HG02852 (cell line): ENCODE data around the gene SENP8.
"Not testable (repeated sequence)": the region's sequence is repeated elsewhere in the genome, so short reads cannot be mapped to it uniquely, and the experiment has no call there.

Experiments
- ATAC-seq: cut with Tn5 transposase; IDR thresholded peaks from one replicate; pipeline ENCODE4 v1.9.1; 2021; ENCODE audit warnings: mild to moderate bottlenecking, moderate library complexity; ENCODE audit not compliant: unreplicated experiment

The SENP8 gene

DNA sequence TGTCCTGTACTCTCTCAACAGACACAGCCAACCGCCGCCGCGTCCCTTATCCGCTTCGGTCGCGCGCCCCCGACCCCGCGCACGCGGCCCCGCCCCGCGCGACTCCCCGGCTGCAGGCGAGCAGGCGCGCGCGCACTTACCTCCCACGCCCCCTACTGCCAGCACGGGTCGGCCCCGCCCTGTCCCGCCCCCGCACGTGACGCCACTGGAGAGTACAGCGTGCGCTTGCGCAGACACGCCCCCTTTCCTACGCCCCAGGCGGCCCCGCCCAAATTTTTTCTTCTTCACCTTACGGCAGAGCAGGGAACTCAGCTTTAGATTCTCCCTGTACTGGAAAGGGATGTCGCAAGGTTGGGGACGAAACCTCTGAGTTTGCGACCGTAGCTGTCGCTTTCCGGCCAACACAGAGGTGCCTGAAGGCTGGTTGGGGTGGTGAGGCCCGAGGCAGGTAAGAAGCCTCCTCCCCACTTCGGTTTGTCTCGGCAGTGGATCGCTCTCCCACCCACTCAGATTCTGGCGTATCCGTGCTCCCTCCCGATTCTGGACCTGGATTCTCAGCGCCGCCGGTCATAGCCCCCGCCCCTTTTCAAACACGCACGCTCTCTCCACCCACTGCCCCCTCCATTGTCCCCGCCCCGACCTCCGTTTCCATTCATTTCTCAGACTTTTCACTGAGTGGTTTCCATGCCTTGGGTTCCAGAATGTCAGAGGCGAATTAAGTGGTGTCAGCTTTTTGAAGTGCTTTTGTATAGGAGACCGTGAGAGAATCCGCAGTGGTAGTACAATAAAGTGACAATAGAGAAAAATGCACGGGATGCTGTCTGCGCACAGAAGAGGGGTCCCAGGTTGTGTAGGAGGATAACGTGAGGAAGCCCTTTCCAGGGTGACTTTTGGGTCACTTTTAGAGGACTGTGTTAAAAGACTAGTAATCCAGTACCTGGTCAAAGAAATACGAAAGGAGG is at the start of gene SENP8, which contains the start of gene MYO9A:
SENP8 (plus strand) TSS at position 387 of the 962 bp plus-strand sequence. CDS start 21,221 bp downstream, outside the sequence.
MYO9A (minus strand) TSS at position 134 of the 962 bp plus-strand sequence. CDS start 71,587 bp downstream, outside the sequence.
- peak; percentile 48 for ATAC-seq

DNA sequence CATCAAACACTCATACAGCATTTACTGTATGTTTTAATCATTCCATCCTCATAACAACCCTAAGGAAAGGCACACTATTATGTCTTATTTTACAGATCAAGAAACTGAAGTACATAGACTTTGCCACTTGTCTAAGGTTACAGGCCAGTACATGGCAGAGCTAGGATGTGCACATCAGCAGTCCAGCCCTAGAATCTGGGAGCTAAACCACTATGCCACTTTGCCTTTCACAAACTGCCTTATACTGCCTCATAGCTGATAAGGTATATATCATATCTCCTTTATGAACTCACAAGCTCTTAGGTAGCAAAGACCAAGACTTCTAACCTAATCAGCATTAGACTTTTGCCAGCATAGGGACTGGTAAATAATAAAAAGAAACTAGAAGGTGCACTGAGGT is 49.3 kb upstream of the SENP8 start:
- no peak for ATAC-seq

DNA sequence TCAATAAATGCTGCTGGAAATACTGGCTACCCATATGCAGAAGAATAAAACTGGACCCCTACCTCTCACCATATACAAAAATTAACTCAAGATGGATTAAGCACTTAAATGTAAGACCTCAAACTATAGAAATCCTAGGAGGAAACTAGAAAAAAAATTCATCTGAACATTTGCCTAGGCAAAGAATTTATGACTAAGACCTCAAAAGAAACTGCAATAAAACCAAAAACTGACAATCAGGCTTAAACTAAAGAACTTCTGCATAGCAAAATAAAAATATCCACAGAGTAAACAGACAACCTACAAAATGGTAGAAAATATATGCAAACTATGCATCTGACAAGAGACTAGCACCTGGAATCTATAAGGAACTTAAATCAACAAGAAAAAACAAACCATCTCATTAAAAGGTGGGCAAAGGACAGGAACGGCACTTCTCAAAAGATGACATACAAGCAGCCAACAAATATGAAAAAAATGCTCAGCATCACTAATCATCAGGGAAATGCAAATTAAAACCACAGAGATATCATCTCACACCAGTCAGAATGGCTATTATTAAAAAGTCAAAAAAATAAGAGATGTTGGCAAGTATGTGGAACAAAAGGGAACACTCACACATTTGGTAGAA is 47.3 kb upstream of the SENP8 start:
- ATAC-seq: no peak

DNA sequence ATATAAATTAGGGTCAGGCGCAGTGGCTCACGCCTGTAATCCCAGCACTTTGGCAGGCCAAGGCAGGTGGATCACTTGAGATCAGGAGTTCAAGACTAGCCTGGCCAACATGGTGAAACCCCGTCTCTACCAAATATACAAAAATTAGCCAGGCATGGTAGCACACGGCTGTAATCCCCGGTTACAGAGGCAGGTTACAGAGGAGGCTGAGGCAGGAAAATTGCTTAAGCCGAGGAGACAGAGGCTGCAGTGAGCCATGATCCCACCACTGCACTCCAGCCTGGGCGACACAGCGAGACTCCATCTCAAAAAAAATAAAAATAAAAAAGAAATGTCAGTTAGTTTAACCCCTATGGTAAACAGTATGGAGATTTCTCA is 46.8 kb upstream of the SENP8 start:
- ATAC-seq: not testable (repeated sequence)

DNA sequence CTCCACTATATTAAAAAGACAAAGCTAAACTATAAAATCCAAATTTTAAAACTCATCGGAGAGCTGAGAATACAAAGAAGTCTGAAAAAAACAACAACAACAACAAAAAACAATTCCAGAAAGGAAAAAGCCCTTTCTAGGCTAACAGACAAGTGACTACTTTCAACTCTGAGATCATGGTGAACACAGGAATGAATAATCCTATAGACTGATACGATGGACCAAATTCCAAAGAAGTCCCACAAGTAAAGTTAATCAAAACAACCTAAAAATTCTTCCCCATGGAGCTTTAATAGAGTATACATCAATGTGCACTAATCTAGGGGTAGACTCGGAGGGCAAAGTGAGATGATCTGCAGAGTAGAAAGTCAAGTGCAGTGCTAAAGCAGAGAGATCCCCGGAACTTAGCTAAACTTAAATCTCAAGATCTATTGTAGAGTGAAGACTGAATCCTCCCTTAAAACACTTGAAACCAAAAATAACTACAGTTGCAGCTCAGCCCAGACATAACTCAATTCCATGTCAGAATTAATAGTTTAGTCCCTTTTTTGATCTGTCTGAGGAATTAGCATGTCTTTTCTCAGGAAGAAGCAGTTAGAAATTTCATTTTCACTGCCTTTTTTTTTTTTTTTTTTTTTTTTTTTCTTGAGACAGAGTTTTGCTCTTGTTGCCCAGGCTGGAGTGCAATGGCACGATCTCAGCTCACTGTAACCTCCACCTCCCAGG is 43.7 kb upstream of the SENP8 start:
- ATAC-seq: no peak

DNA sequence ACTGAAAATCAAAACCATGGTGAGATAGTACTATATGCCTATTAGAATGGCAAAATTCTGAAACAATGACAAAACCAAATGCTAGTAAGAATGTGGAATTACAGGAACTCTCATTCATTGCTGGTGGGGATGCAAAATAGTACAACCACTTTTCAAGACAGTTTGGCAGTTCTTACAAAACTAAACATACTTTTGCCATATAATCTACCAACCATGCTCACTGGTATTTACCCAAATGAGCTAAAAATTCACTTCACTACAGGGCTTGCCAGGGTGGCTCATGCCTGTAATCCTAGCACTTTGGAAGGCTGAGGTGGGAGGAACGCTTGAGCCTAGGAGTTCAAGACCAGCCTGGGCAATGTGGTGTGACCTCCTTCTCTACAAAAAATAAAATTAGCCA is 40.3 kb upstream of the SENP8 start:
- ATAC-seq: no peak

DNA sequence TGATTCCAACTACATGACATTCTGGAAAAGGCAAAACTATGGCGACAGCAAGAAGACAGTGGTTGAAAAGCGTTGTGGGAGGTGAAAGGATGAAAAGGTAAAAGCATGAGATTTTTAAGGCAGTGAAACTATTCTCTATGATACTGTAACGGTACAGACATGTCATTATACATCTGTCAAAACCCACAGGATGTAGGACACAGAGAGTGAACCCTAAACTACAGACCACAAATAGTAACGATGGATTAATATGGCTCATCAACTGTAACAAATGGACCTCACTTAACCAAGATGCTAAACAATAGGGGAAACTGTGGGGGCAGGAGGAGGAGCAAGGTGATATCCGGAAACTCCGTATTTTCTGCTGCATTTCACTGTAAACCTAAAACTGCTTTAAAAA is 39.3 kb upstream of the SENP8 start:
- peak; percentile 82 for ATAC-seq

DNA sequence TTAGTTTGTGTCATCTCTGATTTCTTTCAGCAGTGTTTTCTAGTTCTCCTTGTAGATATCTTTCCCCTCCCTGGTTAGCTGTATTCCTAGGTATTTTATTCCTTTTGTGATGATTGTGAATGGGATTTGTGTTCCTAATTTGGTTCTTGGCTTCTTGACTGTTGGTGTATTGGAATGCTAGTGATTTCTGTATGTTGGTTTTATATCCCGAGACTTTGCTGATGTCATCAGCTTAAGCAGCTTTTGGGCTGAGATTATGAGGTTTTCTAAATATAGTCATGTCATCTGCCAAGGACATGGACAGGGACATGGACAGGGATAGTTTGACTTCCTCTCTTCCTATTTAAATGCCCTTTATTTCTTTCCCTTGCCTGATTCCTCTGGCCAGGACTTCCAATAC is 36.0 kb upstream of the SENP8 start:
- ATAC-seq: no peak

DNA sequence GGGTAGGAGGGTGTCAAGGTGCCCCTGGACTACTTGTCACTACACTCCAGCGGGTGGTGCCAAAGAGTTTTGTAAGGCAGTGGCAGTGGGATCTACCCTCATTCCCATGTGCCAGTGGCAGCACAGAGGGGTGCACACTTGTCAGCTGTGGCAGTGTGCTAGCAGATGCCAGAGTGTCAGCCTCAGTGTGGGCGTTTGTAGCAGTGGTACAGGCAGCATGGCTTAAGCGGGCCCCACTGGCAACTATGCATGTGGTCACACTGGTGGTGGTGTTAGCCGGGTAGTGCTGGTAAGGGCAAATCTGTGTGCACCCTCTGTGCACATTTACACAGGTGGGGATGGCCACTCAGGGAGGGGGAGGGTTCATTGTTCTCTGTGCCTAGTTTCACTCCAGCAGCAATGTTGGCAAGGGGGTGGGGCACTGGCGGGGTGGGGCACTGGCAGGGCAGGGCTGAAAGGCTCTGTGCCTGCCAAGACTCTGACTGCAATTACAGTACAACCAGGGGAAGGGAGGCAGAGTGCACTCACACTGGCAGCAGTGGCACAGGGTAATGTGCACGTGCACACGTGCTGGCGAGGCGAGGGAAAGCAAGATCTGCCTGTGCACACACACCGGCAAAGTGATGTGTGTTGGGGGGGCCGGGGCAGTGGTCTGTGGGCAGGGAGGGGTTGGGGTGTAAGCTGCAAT is 32.0 kb upstream of the SENP8 start:
- no peak for ATAC-seq

DNA sequence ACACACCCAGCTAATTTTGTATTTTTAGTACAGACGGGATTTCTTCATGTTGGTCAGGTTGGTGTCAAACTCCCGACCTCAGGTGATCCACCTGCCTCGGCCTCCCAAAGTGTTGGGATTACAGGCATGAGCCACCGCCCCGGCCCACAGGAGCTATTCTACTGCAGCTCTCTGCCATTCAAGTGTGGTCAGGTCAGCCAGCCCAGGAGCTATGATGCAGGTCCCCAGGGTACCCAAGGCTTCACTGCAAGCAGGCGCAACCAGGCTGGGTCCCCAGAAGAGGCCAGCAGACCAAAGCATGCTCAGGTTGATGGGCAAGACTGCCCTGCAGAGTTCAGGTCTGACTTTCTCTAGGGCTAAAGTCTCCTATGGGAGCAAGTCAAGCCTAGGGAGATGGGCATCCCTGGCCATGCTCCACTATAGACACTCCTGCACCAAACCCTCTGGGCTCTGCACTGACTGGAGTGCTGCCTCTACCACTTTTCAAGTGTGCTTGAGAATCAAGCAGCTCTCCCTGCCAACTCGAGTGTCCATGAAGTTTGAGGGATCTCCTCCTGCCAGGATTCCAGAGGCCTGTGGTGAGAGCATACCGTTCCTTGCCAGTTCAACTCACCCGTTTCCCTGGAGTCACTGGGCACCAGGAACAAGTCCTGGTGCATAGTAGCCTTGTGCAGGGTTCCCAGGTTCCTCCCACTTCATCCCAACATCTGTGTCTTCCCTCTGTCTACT is 31.1 kb upstream of the SENP8 start:
- no peak for ATAC-seq

DNA sequence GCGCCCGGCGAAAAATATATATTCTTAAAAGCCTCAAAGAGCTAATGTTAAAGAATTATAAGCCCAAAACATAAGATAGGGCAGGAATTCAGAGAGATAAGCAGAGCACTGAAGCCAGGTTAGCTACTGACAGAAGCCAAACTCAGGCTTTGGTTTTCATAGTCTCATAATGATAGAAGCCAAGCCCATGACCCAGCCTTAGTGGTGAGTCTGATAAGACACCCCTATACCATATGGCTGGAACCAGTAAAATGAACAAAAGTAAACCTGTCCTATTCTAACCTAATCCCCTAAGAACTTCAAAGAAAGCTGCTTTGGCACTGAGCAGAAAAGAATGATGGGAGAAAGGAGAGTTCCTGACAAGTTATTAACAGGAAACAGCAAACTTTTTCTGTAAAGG is 26.2 kb upstream of the SENP8 start:
- no peak for ATAC-seq

DNA sequence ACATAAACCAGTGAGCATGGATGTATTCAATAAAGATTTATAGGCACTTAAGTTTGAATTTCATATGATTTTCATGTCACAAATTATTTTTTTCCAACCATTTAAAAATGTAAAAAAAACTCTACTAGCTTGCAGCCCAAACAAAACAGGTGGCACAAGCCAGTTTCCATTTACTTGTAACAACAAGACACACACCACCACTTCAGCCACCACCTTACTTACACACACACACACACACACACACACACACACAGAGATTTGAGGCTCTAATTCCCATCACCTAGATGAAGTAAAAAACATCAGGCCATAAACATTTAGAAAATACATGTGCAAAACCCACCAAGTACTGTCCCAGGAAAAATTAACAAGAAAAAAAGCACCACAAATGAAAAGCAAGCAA is 25.5 kb upstream of the SENP8 start:
- ATAC-seq: no peak

DNA sequence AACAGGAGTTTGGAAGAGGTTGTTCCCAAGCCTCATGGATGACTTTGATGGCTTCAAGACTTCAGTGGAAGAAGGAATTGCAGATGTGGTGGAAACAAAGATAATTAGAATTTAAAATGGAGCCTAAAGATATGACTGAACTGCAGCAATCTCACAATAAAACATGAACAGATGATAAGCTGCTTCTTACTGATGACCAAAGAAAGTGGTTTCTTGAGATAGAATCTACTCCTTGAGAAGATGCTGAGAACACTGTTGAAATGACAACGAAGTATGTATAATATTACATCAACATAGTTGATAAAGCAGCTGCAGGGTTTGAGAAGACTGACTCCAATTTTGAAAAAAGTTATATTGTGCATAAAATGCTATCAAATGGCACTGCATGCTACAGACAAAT is 21.4 kb upstream of the SENP8 start:
- ATAC-seq: no peak

DNA sequence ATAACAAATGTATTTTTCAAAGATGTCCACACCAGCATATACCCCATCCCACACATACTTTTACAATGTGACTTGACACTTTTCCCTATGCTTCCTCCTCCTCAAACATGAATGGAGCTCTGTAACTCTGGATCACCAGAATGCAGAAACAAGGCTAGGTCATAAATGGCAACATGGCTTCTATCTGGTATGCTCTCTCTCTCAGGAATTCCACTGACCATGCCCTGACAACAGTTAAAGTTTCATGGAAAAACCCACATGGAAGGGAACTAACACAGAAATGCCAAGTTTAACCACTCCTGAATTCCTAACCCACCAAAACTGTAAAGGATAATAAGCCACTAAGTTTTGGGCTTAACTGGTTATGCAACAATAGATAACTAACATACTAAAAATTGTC is 20.2 kb upstream of the SENP8 start:
- ATAC-seq: no peak

DNA sequence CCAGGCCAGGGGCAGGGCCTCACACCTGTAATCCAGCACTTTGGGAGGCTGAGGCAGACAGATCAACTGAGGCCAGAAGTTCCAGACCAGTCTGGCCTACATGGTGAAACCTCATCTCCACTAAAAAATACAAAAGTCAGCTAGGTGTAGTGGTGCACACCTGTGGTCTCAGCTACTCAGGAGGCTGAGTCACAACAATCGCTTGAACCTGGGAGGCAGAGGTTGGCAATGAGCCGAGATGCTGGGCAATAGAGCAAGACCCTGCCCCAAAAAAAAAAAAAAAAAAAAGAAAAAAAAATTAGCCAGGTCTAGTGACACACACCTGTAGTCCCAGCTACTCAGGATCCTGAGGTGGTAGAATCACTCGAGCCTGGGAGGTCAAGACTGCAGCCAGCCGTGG is 19.0 kb upstream of the SENP8 start:
- ATAC-seq: no peak

DNA sequence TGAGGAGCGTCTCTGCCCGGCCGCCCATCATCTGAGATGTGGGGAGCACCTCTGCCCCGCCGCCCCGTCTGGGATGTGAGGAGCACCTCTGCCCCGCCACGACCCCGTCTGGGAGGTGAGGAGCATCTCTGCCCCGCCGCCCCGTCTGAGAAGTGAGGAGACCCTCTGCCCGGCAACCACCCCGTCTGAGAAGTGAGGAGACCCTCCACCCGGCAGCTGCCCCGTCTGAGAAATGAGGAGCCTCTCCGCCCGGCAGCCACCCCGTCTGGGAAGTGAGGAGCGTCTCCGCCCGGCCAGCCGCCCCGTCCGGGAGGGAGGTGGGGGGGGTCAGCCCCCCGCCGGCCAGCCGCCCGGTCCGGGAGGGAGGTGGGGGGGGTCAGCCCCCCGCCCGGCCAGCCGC is 17.7 kb upstream of the SENP8 start:
- not testable (repeated sequence) for ATAC-seq

DNA sequence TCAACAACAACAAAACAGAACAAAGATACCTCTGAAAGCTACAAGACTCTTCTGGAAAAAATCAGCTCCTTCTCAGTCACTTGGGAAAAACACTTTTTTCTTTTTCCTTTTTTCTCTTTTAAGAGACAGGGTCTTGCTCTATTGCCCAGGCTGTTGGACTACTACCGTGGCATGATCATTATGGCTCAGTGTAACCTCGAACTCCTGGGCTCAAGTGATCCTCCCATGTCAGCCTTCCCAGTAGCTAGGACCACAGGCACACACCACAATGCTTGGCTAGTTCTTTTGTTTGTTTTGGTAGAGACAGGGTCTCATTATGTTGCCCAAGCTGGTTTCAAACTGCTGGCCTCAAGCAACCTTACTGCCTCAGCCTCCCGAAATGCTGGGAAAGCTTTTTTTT is 13.1 kb upstream of the SENP8 start:
- no peak for ATAC-seq

DNA sequence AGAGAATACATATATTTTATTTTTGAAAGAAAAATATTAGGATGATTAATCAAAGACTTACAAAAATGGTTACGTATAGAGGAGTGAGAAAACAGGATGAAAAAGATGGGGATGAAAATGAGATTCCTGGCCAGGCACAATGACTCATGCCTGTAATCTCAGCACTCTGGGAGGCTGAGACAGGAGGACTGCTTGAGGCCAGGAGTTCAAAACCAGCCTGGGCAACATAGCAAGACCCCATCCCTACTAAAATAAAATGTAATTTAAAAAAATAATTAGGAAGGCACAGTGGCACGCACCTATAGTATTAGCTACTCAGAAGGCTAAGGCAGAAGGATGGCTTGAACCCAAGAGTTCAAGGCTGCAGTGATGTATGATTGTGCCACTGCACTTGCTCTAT is 12.1 kb upstream of the SENP8 start:
- ATAC-seq: no peak

DNA sequence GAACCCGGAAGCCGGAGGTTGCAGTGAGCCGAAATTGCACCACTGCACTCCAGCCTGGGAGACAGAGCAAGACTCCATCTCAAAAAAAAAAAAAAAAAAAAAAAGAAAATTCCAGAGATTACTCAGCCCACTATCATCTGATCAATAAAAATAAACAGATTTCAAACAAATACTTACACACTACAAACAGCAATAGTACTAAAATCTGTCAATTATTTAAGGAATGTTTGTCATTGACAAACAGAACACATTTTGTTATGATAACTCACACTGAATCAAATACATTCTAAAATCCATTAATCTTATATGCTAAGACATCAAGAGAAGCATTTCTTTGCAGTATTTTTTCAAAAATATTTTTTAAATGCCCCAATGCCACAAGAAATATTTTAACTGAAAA is 7.8 kb upstream of the SENP8 start:
- no peak for ATAC-seq

DNA sequence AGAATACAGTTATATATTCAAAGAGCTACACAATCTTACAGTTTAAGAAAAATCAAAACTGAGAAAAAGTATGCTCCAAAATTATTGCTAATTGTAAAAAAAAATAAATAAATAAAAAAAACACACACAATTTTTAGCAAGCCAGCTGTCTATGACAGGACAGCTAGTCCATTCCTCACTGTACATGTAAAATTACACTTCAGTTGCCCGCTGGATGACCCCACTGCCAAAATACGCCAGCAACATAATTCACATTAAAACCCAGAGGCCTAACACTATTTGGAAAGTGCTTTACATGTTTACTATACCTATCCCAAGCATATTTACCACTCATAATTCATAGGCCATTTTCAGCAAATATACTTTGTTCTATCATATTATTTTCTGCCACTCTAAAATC is 6.1 kb upstream of the SENP8 start:
- ATAC-seq: no peak
